ENCODE results near the gene DSP.

DNA sequence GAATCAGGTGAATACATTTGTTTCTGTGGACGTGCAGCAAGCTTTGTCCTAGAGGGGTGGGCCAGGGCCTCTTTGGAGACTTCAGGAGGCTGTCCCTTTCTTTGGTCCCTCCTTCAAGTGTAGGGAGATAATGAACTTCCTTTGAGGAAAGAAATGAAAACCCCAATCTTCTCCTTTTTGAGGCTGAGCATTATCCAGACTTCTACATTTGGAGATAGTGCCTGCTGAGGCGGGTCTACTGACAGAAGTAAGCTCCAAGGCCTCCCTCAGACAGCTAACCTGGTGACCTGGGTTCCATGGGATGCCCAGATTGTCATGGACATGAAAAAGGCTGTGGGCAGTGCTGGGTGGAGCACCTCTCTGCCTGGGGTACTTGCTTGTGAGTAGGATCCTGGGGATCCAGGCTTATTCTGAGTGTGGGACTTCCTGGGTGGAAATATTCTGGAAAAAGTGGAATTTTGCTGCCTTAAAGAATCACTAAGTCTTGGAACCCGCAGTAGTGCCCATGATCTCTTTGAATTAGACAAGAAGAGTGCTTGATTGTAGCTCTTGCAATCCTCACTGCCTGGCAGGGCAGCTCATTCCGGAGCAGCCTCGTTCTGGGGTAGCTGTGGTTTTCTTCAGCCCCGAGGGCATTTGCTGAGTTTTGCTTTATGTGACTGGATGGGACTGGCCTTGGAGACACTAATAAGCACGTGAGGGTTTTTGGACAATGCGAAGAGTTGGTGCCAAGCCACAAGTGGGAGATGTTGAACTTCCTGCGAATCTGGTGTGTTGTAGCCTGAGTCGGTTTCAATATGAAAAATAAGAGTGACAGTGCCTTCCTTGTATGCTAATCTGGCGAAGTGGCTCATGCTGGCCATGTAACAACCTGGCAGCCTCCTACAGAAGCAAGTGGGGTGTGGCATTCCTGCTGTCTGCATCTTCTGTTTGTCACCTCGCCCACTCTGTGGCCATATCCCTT lies 76.6 kb downstream of the DSP start:
- TF ChIP-seq EZH2 (IDR thresholded peaks at IDR 0.05; ENCODE audit: insufficient read depth, poor library complexity, severe bottlenecking), result no peak
- no peak for TF ChIP-seq EZH2phosphoT487 (IDR thresholded peaks at IDR 0.05; ENCODE audit: insufficient read depth, low read depth)
